GM12878 (cell line): Measurements from ENCODE around the gene DCC. TPM values are rescaled to one million over a fixed set of nuclear protein-coding genes. Genes with fewer than 3 reads are reported as not detected.

Experiments
- ATAC-seq: fragments of 200-7000 bp; cut with Tn5 transposase; 3 replicates; pipeline ENCODE4 v1.9.1; 2020; ENCODE audit warnings: mild to moderate bottlenecking, moderate library complexity
- BruUV-seq: library from RNA; stranded (reverse); fragments of 400-500 nt; replicated peaks from 2 replicates; lab custom pipeline; 2021; lab: Mats Ljungman, UMichigan
- CTCF ChIA-PET: fragments of 300-600 bp; sonication (Branson Sonifier 250); formaldehyde crosslinking; extraction: SDS; loops from one replicate; lab custom pipeline; 2021; ENCODE audit warnings: inconsistent platforms; lab: Yijun Ruan, JAX
- POLR2A ChIA-PET: fragments of 350-600 bp; formaldehyde crosslinking; extraction: SDS; loops from one replicate; lab custom pipeline; 2021; ENCODE audit warnings: inconsistent platforms; lab: Charles Lee
- RAD21 ChIA-PET: fragments of 300-600 bp; sonication (Branson Sonifier 250); formaldehyde crosslinking; loops from one replicate; lab custom pipeline; 2023; ENCODE audit warnings: antibody characterized with exemption; ENCODE audit not compliant: unreplicated experiment; lab: Charles Lee
- SMC1A ChIA-PET: fragments of 300-600 bp; sonication (Branson Sonifier 250); formaldehyde crosslinking; loops from one replicate; lab custom pipeline; 2023; ENCODE audit not compliant: unreplicated experiment, uncharacterized antibody; lab: Charles Lee
- DNase-seq: peaks from one replicate; pipeline ENCODE4 v3.0.0-alpha.2; 2011; ENCODE audit warnings: low read depth, low spot score
- FAIRE-seq: peaks from 3 replicates; lab custom pipeline; 2011; peaks lifted over from hg19 to GRCh38; lab: Jason Lieb, UNC
- H2AFZ ChIP-seq: 2 replicates; pipeline ENCODE4 v1.6.0; 2011; ENCODE audit warnings: low read depth, low read length, control low read depth; ENCODE audit not compliant: control insufficient read depth
- H3K27ac ChIP-seq: 2 replicates; pipeline ENCODE4 v1.5.1; 2011; ENCODE audit warnings: control low read depth; ENCODE audit not compliant: control insufficient read depth, insufficient read depth
- H3K27me3 ChIP-seq, 2 experiments: replicated peaks in 1 of 2; 2 replicates each; pipeline versions ENCODE4 v1.6.0 to v1.6.1; 2011; ENCODE audit warnings: low read length in 1 of 2; ENCODE audit not compliant: control insufficient read depth in 2 of 2, insufficient read depth in 2 of 2
- H3K36me3 ChIP-seq, 2 experiments: 2 replicates each; pipeline ENCODE4 v1.5.1; 2011; ENCODE audit warnings: low read length in 1 of 2; ENCODE audit not compliant: control insufficient read depth in 2 of 2, insufficient read depth in 2 of 2
- H3K4me1 ChIP-seq: 2 replicates; pipeline ENCODE4 v1.6.1; 2011; ENCODE audit warnings: mild to moderate bottlenecking, low read length, moderate library complexity, mixed read lengths; ENCODE audit not compliant: control insufficient read depth, insufficient read depth
- H3K4me2 ChIP-seq: 2 replicates; pipeline ENCODE4 v1.6.0; 2011; ENCODE audit warnings: control low read depth; ENCODE audit not compliant: control insufficient read depth, insufficient read depth
- H3K4me3 ChIP-seq: fragments of 200-600 bp; sonication (generic); 2 replicates; pipeline ENCODE4 v1.5.1; 2016
- H3K79me2 ChIP-seq: 2 replicates; pipeline ENCODE4 v1.6.0; 2011; ENCODE audit warnings: low read length; ENCODE audit not compliant: control insufficient read depth, insufficient read depth
- H3K9ac ChIP-seq: 2 replicates; pipeline ENCODE4 v1.8.0; 2011; ENCODE audit warnings: low read length, control low read depth, mixed read lengths; ENCODE audit not compliant: control insufficient read depth, insufficient read depth
- H3K9me3 ChIP-seq: replicated peaks from 3 replicates; pipeline ENCODE4 v1.5.1; 2011; ENCODE audit warnings: mild to moderate bottlenecking, low read length; ENCODE audit not compliant: control insufficient read depth, insufficient read depth
- H4K20me1 ChIP-seq: 2 replicates; pipeline ENCODE4 v1.6.0; 2011; ENCODE audit not compliant: control insufficient read depth, insufficient read depth
- BCL11A ChIP-seq: IDR thresholded peaks from 2 replicates; pipeline ENCODE4 v1.6.1; 2011; ENCODE audit warnings: low read depth, low read length
- E2F4 ChIP-seq: IDR thresholded peaks from 2 replicates; pipeline ENCODE4 v1.6.1; 2012; ENCODE audit warnings: low read depth, low read length, improper control_type of control experiment
- NR2C1 ChIP-seq: fragments of 450-650 bp; IDR thresholded peaks from 2 replicates; pipeline ENCODE4 v1.6.1; 2017; ENCODE audit warnings: antibody characterized with exemption, mild to moderate bottlenecking, moderate library complexity
- RAD21 ChIP-seq: IDR thresholded peaks from 2 replicates; pipeline ENCODE4 v1.6.1; 2011; ENCODE audit warnings: mild to moderate bottlenecking, low read depth, low read length, moderate library complexity; ENCODE audit not compliant: insufficient read depth
- STAT3 ChIP-seq: IDR thresholded peaks from 2 replicates; pipeline ENCODE4 v1.6.1; 2011; ENCODE audit warnings: low read depth, low read length, improper control_type of control experiment
- TBL1XR1 ChIP-seq: IDR thresholded peaks from 2 replicates; pipeline ENCODE4 v1.6.1; 2012; ENCODE audit warnings: low read depth, low read length, improper control_type of control experiment
- WGBS: methylation state at CpG from one replicate; pipeline ENCODE4 v1.1.6; 2016; ENCODE audit warnings: low lambda C conversion rate; ENCODE audit not compliant: insufficient replicate concordance, insufficient coverage; ENCODE audit errors: missing lambda C conversion rate; 5-methylcytosine and 5-hydroxymethylcytosine counted together
- in situ Hi-C: fragments of 300-500 bp; cut with MboI; formaldehyde crosslinking; loops from 9 replicates; pipeline ENCODE4 v1.14.3; 2018; ENCODE audit warnings: mixed read lengths
- intact Hi-C: fragments of 100-400 bp; cut with micrococcal nuclease; formaldehyde crosslinking; loops from one replicate; pipeline ENCODE4 v1.14.2; 2022; ENCODE audit not compliant: unreplicated experiment
- polyA plus RNA-seq, 11 experiments: library from polyadenylated mRNA; depleted of rRNA in 4 of 11; unstranded in 6 of 11; stranded (reverse) in 5 of 11; fragments of >200 nt; fragmentation: Nextera tagmentation in 4 of 11; fragmentation: Illumina TruSeq in 1 of 11; extraction: Ambion mirVana in 4 of 11; extraction: Trizol in 1 of 11; gene quantifications; 1 replicate in 1 of 11; 2 replicates in 10 of 11; pipeline versions ENCODE4 v1.2.1 to v1.2.3, GENCODE V29; 2011 to 2016; ENCODE audit warnings: inconsistent platforms in 2 of 11, missing spikeins in 2 of 11, low read depth in 1 of 11
- total RNA-seq, 4 experiments: library from RNA; depleted of rRNA in 3 of 4; stranded (reverse); fragments of >200 nt in 3 of 4; fragmentation: Illumina TruSeq in 1 of 4; extraction: Trizol in 1 of 4; gene quantifications; 2 replicates each; pipeline versions ENCODE4 v1.2.1 to v1.2.3, GENCODE V29; 2013 to 2021
- TF ChIP-seq, protein P1 (sequence below): fragments of 450-650 bp; conservative IDR thresholded peaks from 2 replicates; pipeline ENCODE4 v1.6.1; 2017; ENCODE audit warnings: mild to moderate bottlenecking, moderate library complexity
- TF ChIP-seq, protein P2 (sequence below): fragments of 450-650 bp; IDR thresholded peaks from 2 replicates; pipeline ENCODE4 v1.6.1; 2018; ENCODE audit warnings: mild to moderate bottlenecking, low read depth, moderate library complexity; ENCODE audit not compliant: partially characterized antibody

The DCC gene
- total and polyA plus RNA-seq, 10 of the 15 experiments (the other 5 are each of a cell fraction or from before 2014, with no cell fraction given) = 0.01 TPM; not detected in 9

- ChIA-PET POLR2A (no interaction called here), RAD21 (no interaction called here)
- no peak for ATAC-seq
Observed at GRCh38 chr18:52337276-52337675, 2.7 kb upstream of the DCC start.

More at GRCh38 chr18:52337276-52337675, 2.7 kb upstream of the DCC start:
- 56% methylated on average over 1 of the region's 1 CpG for WGBS
- H3K4me2 ChIP-seq = no peak overlapping the region
- intact Hi-C loops = no loop called here
- peaks cover 4 to 5% of the 10 kb centered on the region in 2 experiments; a peak in 1 of 4 replicates for H3K27me3 ChIP-seq
- ChIA-PET CTCF (no interaction called here), SMC1A (no interaction called here)
- no peak overlapping the region for H3K9ac ChIP-seq
- H2AFZ ChIP-seq = no peak overlapping the region
- TF ChIP-seq BCL11A (no peak), STAT3 (no peak), NR2C1 (no peak), RAD21 (no peak), E2F4 (no peak), TBL1XR1 (no peak)
- TF ChIP-seq, protein P1, sequence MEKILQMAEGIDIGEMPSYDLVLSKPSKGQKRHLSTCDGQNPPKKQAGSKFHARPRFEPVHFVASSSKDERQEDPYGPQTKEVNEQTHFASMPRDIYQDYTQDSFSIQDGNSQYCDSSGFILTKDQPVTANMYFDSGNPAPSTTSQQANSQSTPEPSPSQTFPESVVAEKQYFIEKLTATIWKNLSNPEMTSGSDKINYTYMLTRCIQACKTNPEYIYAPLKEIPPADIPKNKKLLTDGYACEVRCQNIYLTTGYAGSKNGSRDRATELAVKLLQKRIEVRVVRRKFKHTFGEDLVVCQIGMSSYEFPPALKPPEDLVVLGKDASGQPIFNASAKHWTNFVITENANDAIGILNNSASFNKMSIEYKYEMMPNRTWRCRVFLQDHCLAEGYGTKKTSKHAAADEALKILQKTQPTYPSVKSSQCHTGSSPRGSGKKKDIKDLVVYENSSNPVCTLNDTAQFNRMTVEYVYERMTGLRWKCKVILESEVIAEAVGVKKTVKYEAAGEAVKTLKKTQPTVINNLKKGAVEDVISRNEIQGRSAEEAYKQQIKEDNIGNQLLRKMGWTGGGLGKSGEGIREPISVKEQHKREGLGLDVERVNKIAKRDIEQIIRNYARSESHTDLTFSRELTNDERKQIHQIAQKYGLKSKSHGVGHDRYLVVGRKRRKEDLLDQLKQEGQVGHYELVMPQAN = no peak
- TF ChIP-seq, protein P2, sequence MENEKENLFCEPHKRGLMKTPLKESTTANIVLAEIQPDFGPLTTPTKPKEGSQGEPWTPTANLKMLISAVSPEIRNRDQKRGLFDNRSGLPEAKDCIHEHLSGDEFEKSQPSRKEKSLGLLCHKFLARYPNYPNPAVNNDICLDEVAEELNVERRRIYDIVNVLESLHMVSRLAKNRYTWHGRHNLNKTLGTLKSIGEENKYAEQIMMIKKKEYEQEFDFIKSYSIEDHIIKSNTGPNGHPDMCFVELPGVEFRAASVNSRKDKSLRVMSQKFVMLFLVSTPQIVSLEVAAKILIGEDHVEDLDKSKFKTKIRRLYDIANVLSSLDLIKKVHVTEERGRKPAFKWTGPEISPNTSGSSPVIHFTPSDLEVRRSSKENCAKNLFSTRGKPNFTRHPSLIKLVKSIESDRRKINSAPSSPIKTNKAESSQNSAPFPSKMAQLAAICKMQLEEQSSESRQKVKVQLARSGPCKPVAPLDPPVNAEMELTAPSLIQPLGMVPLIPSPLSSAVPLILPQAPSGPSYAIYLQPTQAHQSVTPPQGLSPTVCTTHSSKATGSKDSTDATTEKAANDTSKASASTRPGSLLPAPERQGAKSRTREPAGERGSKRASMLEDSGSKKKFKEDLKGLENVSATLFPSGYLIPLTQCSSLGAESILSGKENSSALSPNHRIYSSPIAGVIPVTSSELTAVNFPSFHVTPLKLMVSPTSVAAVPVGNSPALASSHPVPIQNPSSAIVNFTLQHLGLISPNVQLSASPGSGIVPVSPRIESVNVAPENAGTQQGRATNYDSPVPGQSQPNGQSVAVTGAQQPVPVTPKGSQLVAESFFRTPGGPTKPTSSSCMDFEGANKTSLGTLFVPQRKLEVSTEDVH = no peak
- BruUV-seq = no TSS peak
- no peaks in the 10 kb centered on the region for H3K36me3 ChIP-seq
- no peaks in the 10 kb centered on the region for H3K79me2 ChIP-seq
- in situ Hi-C loops = no loop called here
- FAIRE-seq (no peak), DNase-seq (no peak)
- H3K4me3 ChIP-seq = no peak overlapping the region
- no peaks in the 10 kb centered on the region for H3K9me3 ChIP-seq
- H3K4me1 ChIP-seq = no peaks in the 10 kb centered on the region; the same call in 1 of the 2 replicates
- no peaks in the 10 kb centered on the region for H4K20me1 ChIP-seq
- H3K27ac ChIP-seq = no peak overlapping the region
